ENCODE results near the gene ADARB2.

GRCh38 chr10:1594372-1595241 lies 142.7 kb downstream of the ADARB2 start:
- no peak for TF ChIP-seq CTCF (IDR thresholded peaks at IDR 0.05; ENCODE audit: low read depth, low read length, missing input control)
- TF ChIP-seq ATF3 (IDR thresholded peaks at IDR 0.05) = no peak
- no peak for TF ChIP-seq FOXA2 (IDR thresholded peaks at IDR 0.05)
- TF ChIP-seq TAF1 (conservative IDR thresholded peaks at IDR 0.05) = no peak
- TF ChIP-seq RAD21 (IDR thresholded peaks at IDR 0.05) = no peak
- no peak for TF ChIP-seq HNF4A (conservative IDR thresholded peaks at IDR 0.05)
- TF ChIP-seq SP1 (IDR thresholded peaks at IDR 0.05) = no peak
- no peak for TF ChIP-seq GABPA (IDR thresholded peaks at IDR 0.05 in 1 of 2, conservative IDR thresholded peaks at IDR 0.05 in 1 of 2)
- TF ChIP-seq JUND (IDR thresholded peaks at IDR 0.05) = no peak
- no peak for TF ChIP-seq MAX (IDR thresholded peaks at IDR 0.05)
